HFFc6 (cell line): Measurements from ENCODE around the gene CLEC4G. TPM values are rescaled to one million over a fixed set of nuclear protein-coding genes. Genes with fewer than 3 reads are reported as not detected.

Experiments
- DNase-seq: peaks from one replicate; pipeline ENCODE4 v3.0.0-alpha.2; 2018
- H3K27ac Mint-ChIP-seq: 2 replicates; pipeline ENCODE4 v1.8.0; 2020; ENCODE audit warnings: mild to moderate bottlenecking, mixed read lengths
- H3K27me3 Mint-ChIP-seq: 2 replicates; pipeline ENCODE4 v1.8.0; 2021; ENCODE audit warnings: mild to moderate bottlenecking, moderate library complexity, mixed read lengths; ENCODE audit not compliant: insufficient read depth
- H3K36me3 Mint-ChIP-seq: 2 replicates; pipeline ENCODE4 v1.8.0; 2021; ENCODE audit warnings: low read depth, mixed read lengths
- H3K4me1 Mint-ChIP-seq: 2 replicates; pipeline ENCODE4 v1.8.0; 2020; ENCODE audit warnings: low read depth, mixed read lengths
- H3K4me3 Mint-ChIP-seq: 2 replicates; pipeline ENCODE4 v1.8.0; 2020; ENCODE audit warnings: mild to moderate bottlenecking, moderate library complexity, mixed read lengths
- H3K9me3 Mint-ChIP-seq: 2 replicates; pipeline ENCODE4 v1.8.0; 2020; ENCODE audit warnings: mild to moderate bottlenecking, mixed read lengths
- total RNA-seq, 6 experiments: library from RNA; stranded (reverse); fragmentation: NEBNext Ultra II Directional; extraction: Animal tissue kit (Norgen Biotek cat#: 25700); gene quantifications; 2 replicates in 1 of 6; 3 replicates in 5 of 6; pipeline ENCODE4 v1.2.3, GENCODE V29; 2021
- TF ChIP-seq, protein P1 (sequence below): fragments of 200-600 bp; sonication (generic); IDR thresholded peaks from 2 replicates; pipeline ENCODE4 v1.5.0; 2021; ENCODE audit warnings: antibody characterized with exemption, mild to moderate bottlenecking

CLEC4G gene
- total RNA-seq, 6 experiments from 2014 or later: not detected

DNA sequence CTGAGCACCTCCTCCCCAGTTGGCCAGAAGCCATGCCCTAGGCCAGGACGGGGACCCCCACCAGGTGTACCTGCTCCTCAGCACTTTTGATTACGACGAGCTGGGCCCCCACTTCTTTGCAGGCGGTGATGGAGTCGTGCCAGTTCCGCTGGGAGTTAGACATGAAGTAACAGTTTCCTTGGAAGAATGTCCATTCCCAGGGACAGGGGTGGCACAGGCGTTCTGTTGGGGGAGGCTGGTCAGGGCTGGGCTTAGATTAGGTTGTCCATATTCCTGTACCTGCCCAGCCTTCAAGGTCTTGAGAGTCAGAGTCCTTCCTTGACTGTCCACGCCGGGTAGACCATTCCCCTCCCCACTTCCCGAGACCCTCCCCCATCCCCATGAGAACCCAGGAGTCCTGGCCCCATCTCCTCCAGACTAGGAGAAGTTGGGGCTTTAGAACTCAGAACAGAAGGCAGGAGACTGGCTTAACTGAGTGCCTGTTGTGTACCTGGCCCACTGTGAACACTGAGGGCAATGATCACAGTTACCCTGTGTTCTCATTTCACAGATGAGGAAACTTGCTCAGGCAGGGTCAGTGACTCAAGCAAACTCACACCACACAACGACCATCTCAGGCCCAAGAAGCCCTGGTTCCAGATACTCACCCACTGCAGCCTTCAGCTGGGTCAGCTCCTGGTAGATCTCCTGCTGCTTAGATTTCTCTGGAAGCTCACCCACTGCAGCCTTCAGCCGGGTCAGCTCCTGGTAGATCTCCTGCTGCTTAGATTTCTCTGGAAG, 13.2 kb upstream of the CLEC4G start:
- TF ChIP-seq, protein P1, sequence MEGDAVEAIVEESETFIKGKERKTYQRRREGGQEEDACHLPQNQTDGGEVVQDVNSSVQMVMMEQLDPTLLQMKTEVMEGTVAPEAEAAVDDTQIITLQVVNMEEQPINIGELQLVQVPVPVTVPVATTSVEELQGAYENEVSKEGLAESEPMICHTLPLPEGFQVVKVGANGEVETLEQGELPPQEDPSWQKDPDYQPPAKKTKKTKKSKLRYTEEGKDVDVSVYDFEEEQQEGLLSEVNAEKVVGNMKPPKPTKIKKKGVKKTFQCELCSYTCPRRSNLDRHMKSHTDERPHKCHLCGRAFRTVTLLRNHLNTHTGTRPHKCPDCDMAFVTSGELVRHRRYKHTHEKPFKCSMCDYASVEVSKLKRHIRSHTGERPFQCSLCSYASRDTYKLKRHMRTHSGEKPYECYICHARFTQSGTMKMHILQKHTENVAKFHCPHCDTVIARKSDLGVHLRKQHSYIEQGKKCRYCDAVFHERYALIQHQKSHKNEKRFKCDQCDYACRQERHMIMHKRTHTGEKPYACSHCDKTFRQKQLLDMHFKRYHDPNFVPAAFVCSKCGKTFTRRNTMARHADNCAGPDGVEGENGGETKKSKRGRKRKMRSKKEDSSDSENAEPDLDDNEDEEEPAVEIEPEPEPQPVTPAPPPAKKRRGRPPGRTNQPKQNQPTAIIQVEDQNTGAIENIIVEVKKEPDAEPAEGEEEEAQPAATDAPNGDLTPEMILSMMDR: no peak
- H3K4me1 Mint-ChIP-seq: no peaks in the 10 kb centered on the region
- no peak for DNase-seq
- H3K27me3 Mint-ChIP-seq: peaks cover 16% of the 10 kb centered on the region
- no peaks in the 10 kb centered on the region for H3K9me3 Mint-ChIP-seq
- H3K4me3 Mint-ChIP-seq: no peak overlapping the region
- H3K27ac Mint-ChIP-seq: no peak overlapping the region
- H3K36me3 Mint-ChIP-seq: no peaks in the 10 kb centered on the region

DNA sequence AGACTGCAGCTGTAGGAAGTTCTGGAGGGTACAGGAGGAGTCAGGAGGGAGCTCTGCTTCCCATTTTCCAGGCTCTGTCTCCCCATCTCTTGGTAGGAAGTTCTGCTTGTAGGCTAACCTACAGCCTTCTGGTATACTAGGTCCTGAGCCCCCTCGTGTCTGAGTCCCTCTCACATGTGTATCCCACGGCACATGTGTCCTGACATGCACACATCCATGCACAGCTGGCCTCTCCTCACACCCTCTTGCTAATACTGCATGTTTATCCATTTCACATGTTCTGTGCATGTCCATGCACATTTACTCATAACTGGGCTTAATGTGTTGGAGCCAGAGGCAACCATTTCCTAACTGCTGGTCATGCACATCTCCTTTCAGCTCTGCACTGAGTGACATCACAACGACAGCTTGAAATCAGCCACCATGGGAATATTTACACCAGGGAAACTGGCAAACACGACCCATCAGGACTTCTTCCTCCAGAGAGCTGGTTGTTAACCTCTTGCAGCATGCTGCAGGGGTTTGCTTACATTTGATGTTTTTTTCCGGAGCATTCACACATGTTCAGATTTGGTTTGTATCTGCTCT, 12.4 kb upstream of the CLEC4G start:
- Mint-ChIP-seq H3K27me3 (peaks cover 16% of the 10 kb centered on the region), H3K9me3 (no peaks in the 10 kb centered on the region), H3K27ac (no peak overlapping the region), H3K36me3 (no peaks in the 10 kb centered on the region), H3K4me3 (no peak overlapping the region), H3K4me1 (no peaks in the 10 kb centered on the region)
- no peak for DNase-seq
- TF ChIP-seq, protein P1: no peak

DNA sequence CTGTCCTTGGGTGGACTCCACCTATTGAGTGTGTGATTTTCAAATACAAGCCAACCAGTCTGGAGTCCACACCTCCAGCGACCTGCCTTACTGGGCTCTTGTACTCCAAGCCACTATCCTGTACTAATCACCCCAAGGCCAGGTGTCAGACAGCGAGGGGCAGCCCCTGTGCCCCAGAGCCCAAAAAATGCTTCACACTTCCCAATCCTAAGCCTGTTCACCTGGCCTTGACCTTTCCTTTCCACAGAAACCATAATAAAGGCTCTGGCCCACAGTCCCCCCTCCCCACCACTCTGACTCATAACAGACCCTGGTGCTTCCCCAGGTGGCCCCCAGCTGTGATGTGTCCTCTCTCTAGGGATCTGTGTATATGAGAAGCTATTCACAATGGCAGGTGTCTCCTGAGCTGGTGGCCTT, 11.5 kb upstream of the CLEC4G start:
- H3K27me3 Mint-ChIP-seq: peaks cover 14% of the 10 kb centered on the region
- H3K9me3 Mint-ChIP-seq: no peaks in the 10 kb centered on the region
- H3K27ac Mint-ChIP-seq: no peak overlapping the region

GRCh38 chr19:7742991-7743390, 11.1 kb upstream of the CLEC4G start:
- H3K4me1 Mint-ChIP-seq: no peaks in the 10 kb centered on the region
- TF ChIP-seq, protein P1: no peak
- DNase-seq: no peak
- no peaks in the 10 kb centered on the region for H3K9me3 Mint-ChIP-seq
- no peak overlapping the region for H3K27ac Mint-ChIP-seq
- H3K36me3 Mint-ChIP-seq: no peaks in the 10 kb centered on the region
- H3K27me3 Mint-ChIP-seq: peaks cover 15% of the 10 kb centered on the region
- H3K4me3 Mint-ChIP-seq: no peak overlapping the region

More for the DNA sequence above, 11.5 kb upstream of the CLEC4G start:
- TF ChIP-seq, protein P1: no peak
- Mint-ChIP-seq H3K4me3 (no peak overlapping the region), H3K36me3 (no peaks in the 10 kb centered on the region), H3K4me1 (no peaks in the 10 kb centered on the region)
- DNase-seq: no peak

DNA sequence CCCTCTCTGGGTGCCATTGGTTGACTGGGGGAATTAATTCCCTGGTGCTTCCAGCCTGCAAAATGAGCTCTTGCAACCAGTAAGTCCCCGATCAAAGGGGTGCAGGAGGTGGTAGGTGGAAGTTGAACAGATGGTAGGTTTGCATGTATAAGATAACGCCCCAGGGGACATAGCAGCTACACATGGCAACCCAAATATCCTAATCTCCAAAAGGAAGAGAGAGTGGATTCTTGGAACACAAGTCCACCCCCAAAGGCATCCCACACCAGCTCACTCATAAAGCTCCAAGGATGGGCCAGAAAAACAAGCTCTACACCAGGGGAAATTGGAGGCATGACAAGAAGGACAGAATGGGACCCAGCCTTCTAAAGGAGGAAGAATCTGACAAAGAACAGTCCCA, 10.7 kb upstream of the CLEC4G start:
- Mint-ChIP-seq H3K27ac (no peak overlapping the region), H3K4me3 (no peak overlapping the region), H3K4me1 (no peaks in the 10 kb centered on the region), H3K36me3 (no peaks in the 10 kb centered on the region), H3K27me3 (peaks cover 18% of the 10 kb centered on the region), H3K9me3 (no peaks in the 10 kb centered on the region)
- TF ChIP-seq, protein P1: no peak
- DNase-seq: no peak
